ENCODE data around the gene NKIRAS2.

The NKIRAS2 gene

DNA sequence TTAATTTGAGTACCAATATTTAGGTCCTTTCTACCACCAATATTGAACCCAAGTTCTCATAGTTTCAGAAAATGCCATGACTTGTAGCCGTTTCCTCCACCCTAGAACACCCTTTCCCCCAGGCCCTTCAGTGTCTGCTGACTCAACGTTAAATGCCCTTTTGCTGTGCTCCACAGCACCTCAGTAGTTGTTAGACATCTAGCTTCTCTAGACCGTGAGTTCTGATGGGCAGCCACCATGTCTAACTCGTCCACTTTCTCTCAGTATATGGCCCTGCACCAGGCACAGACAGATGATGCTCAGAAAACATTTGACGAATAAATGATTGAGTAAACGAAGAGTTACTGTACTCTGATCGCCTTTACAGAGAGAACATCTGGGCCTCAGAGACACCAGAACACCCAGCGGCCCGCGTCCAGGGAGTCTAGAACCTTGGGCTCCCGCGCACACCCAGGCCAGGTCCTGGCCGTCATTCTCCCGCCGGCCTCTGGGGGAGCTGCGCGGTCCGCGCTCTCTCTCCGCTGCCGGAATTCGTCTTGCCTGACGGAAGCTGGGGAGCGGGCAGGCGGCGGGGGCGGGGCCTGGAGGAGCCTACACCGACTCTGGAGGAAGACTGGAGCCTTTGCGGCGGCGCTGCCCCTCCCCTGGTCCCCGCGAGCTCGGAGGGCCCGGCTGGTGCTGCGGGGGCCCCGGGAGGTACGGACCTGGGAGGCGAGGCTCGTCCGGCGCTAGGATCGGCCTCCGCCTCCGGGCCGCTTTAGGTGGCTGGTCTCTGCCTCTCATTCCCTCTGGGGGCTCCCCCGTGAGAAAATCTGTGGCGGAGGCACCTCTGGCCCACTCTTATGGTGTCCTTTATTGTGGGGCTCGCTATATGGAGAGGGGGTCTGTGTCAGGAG, at the start of gene NKIRAS2:
TSS of gene NKIRAS2 (plus strand) at position 582 of the 896 bp plus-strand sequence. CDS start 1,488 bp downstream, outside the sequence.
- H3K36me3 ChIP-seq (ENCODE audit: low read depth) = peaks cover 38% of the 10 kb centered on the region
- H3K27ac ChIP-seq (ENCODE audit: poor library complexity, severe bottlenecking) = peak within 1 kb of the TSS; percentile 32
- DNase-seq (ENCODE audit: low spot score) (peak; percentile 94), ATAC-seq (ENCODE audit: low read depth) (peak; percentile 74)
- peaks cover 7% of the 10 kb centered on the region for H3K4me1 ChIP-seq (ENCODE audit: insufficient read depth, poor library complexity, severe bottlenecking)
- no peaks in the 10 kb centered on the region for H3K27me3 ChIP-seq (ENCODE audit: insufficient read depth, poor library complexity, severe bottlenecking)
- no peaks in the 10 kb centered on the region for H3K9me3 ChIP-seq (ENCODE audit: severe bottlenecking)
- H3K4me3 ChIP-seq (ENCODE audit: severe bottlenecking) = peak within 1 kb of the TSS; percentile 72
- peak; percentile 96 for TF ChIP-seq CTCF (IDR thresholded peaks at IDR 0.05; ENCODE audit: poor library complexity, severe bottlenecking)

GRCh38 chr17:41970901-41971331, 49.0 kb upstream of the NKIRAS2 start:
- Histone ChIP-seq H3K27ac (ENCODE audit: poor library complexity, severe bottlenecking) (no peak overlapping the region), H3K27me3 (ENCODE audit: insufficient read depth, poor library complexity, severe bottlenecking) (no peaks in the 10 kb centered on the region), H3K4me3 (ENCODE audit: severe bottlenecking) (no peak overlapping the region), H3K9me3 (ENCODE audit: severe bottlenecking) (no peaks in the 10 kb centered on the region), H3K4me1 (ENCODE audit: insufficient read depth, poor library complexity, severe bottlenecking) (no peaks in the 10 kb centered on the region), H3K36me3 (ENCODE audit: low read depth) (peaks cover 58% of the 10 kb centered on the region)
- no peak for TF ChIP-seq CTCF (IDR thresholded peaks at IDR 0.05; ENCODE audit: poor library complexity, severe bottlenecking)
- DNase-seq (ENCODE audit: low spot score) = no peak
- no peak for ATAC-seq (ENCODE audit: low read depth)

DNA sequence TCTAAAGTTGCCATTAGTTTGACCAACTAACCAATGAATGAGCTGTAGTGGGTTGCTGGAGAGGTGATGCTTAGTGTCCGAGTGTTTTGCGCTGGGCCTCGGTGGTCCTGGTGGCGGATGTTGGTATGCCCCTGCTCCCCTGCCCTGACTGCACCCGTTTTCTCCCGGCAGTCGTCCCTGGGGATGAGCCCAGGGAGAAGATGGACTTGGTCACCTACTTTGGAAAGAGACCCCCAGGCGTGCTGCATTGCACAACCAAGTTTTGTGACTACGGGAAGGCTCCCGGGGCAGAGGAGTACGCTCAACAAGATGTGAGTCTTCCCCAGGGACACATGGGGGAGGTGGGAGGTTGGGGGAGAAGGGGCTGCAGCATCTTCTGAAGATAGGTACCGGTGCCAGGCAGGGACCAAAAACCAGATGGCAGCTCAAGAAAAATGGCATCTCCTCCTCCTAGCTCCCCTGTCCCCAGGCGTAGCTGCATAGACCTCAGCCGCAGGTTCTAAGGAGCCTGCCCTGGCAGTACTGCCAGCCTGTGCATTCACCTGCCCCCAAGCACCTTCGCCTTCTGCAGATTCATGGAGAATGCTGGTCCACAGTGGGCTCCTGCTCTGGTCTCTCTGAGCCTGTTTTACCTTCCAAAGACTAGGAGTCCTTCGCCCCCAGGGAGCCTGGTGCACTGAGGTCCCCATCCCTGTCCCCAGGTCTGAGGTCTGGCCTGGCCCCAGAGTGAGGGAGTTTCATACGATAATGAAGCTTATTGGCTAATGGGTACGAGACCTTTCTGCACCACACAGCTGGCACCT, 48.0 kb upstream of the NKIRAS2 start:
- no peaks in the 10 kb centered on the region for H3K4me1 ChIP-seq (ENCODE audit: insufficient read depth, poor library complexity, severe bottlenecking)
- no peak overlapping the region for H3K4me3 ChIP-seq (ENCODE audit: severe bottlenecking)
- H3K27ac ChIP-seq (ENCODE audit: poor library complexity, severe bottlenecking) = no peak overlapping the region
- peaks cover 68% of the 10 kb centered on the region for H3K36me3 ChIP-seq (ENCODE audit: low read depth)
- DNase-seq (ENCODE audit: low spot score) (no peak), ATAC-seq (ENCODE audit: low read depth) (no peak)
- no peak for TF ChIP-seq CTCF (IDR thresholded peaks at IDR 0.05; ENCODE audit: poor library complexity, severe bottlenecking)
- no peaks in the 10 kb centered on the region for H3K27me3 ChIP-seq (ENCODE audit: insufficient read depth, poor library complexity, severe bottlenecking)
- H3K9me3 ChIP-seq (ENCODE audit: severe bottlenecking) = no peaks in the 10 kb centered on the region

- DNase-seq (ENCODE audit: low spot score) (no peak), ATAC-seq (ENCODE audit: low read depth) (0 out of 3 replicates have a peak, but pooled peaks have one; percentile 6)
- TF ChIP-seq CTCF (IDR thresholded peaks at IDR 0.05; ENCODE audit: poor library complexity, severe bottlenecking) = no peak
- peaks cover 77% of the 10 kb centered on the region for H3K36me3 ChIP-seq (ENCODE audit: low read depth)
- no peak overlapping the region for H3K27ac ChIP-seq (ENCODE audit: poor library complexity, severe bottlenecking)
- no peaks in the 10 kb centered on the region for H3K27me3 ChIP-seq (ENCODE audit: insufficient read depth, poor library complexity, severe bottlenecking)
- no peaks in the 10 kb centered on the region for H3K4me1 ChIP-seq (ENCODE audit: insufficient read depth, poor library complexity, severe bottlenecking)
- H3K9me3 ChIP-seq (ENCODE audit: severe bottlenecking) = no peaks in the 10 kb centered on the region
- no peak overlapping the region for H3K4me3 ChIP-seq (ENCODE audit: severe bottlenecking)
Measured at GRCh38 chr17:41972571-41973407, 47.1 kb upstream of the NKIRAS2 start.
